H1 (cell line): ENCODE data around the gene NCAPD3. TPM values are rescaled to one million over a fixed set of nuclear protein-coding genes. Genes with fewer than 3 reads are reported as not detected.

Source experiments
- CTCF ChIA-PET: fragments of 300-600 bp; sonication (Branson Sonifier 250); formaldehyde crosslinking; loops from one replicate; lab custom pipeline; 2021; ENCODE audit not compliant: partially characterized antibody; lab: Charles Lee
- POLR2A ChIA-PET: fragments of 300-600 bp; sonication (Branson Sonifier 250); formaldehyde crosslinking; loops from one replicate; lab custom pipeline; 2021; ENCODE audit warnings: inconsistent platforms; ENCODE audit not compliant: partially characterized antibody; lab: Charles Lee
- DNase-seq, 2 experiments: peaks; one replicate each; pipeline versions ENCODE4 v3.0.0 to v3.0.0-alpha.2; 2010 to 2022; ENCODE audit warnings: low spot score in 2 of 2, low read depth in 1 of 2, mixed read lengths in 1 of 2
- FAIRE-seq: peaks from 2 replicates; lab custom pipeline; 2011; peaks lifted over from hg19 to GRCh38; lab: Jason Lieb, UNC
- H2AFZ ChIP-seq: 2 replicates; pipeline ENCODE4 v1.8.1; 2012; ENCODE audit warnings: low read length, inconsistent platforms
- H2AK5ac ChIP-seq: 2 replicates; pipeline ENCODE4 v1.6.1; 2013; ENCODE audit warnings: low read depth, low read length
- H2BK120ac ChIP-seq: replicated peaks from 2 replicates; pipeline ENCODE3; 2013; ENCODE audit warnings: low read depth, low read length, inconsistent platforms
- H2BK12ac ChIP-seq: 2 replicates; pipeline ENCODE4 v1.6.1; 2013; ENCODE audit warnings: low read depth, low read length
- H2BK15ac ChIP-seq: 2 replicates; pipeline ENCODE4 v1.6.1; 2013; ENCODE audit warnings: low read length
- H2BK20ac ChIP-seq: 2 replicates; pipeline ENCODE4 v1.6.1; 2013; ENCODE audit warnings: low read length
- H2BK5ac ChIP-seq: 2 replicates; pipeline ENCODE4 v1.6.1; 2013; ENCODE audit warnings: low read depth, low read length
- H3K14ac ChIP-seq: 2 replicates; pipeline ENCODE4 v1.6.1; 2013; ENCODE audit warnings: inconsistent platforms; ENCODE audit not compliant: insufficient read length
- H3K18ac ChIP-seq: 2 replicates; pipeline ENCODE4 v1.6.1; 2013; ENCODE audit warnings: low read length; ENCODE audit errors: extremely low read depth
- H3K23ac ChIP-seq: 2 replicates; pipeline ENCODE4 v1.6.1; 2013; ENCODE audit warnings: inconsistent platforms; ENCODE audit not compliant: insufficient read length
- H3K23me2 ChIP-seq: 2 replicates; pipeline ENCODE4 v1.6.1; 2013; ENCODE audit warnings: low read depth, low read length
- H3K27ac ChIP-seq: 2 replicates; pipeline ENCODE4 v1.6.1; 2011; ENCODE audit warnings: low read depth, low read length, inconsistent platforms
- H3K27me3 ChIP-seq, 4 experiments: replicated peaks in 1 of 4; 1 replicate in 1 of 4; 2 replicates in 3 of 4; pipeline versions ENCODE4 v1.6.1 to v1.8.1; 2011 to 2013; ENCODE audit warnings: low read length in 3 of 4, mild to moderate bottlenecking in 3 of 4, inconsistent platforms in 2 of 4, mixed read lengths in 2 of 4, moderate library complexity in 1 of 4; ENCODE audit not compliant: control insufficient read depth in 3 of 4, insufficient read depth in 3 of 4; ENCODE audit errors: extremely low read depth in 1 of 4
- H3K36me3 ChIP-seq, 4 experiments: 2 replicates each; pipeline versions ENCODE4 v1.6.1 to v1.8.1; 2011 to 2013; ENCODE audit warnings: mild to moderate bottlenecking in 4 of 4, low read length in 3 of 4, moderate library complexity in 2 of 4, control low read depth in 1 of 4, inconsistent platforms in 1 of 4; ENCODE audit not compliant: insufficient read depth in 4 of 4, control insufficient read depth in 2 of 4
- H3K4ac ChIP-seq: replicated peaks from 2 replicates; pipeline ENCODE3; 2013; ENCODE audit warnings: low read length, low read depth, mixed read lengths, inconsistent platforms; ENCODE audit not compliant: insufficient read length
- H3K4me1 ChIP-seq, 4 experiments: replicated peaks in 1 of 4; 1 replicate in 1 of 4; 2 replicates in 3 of 4; pipeline versions ENCODE4 v1.6.1 to v1.8.1; 2011 to 2013; ENCODE audit warnings: low read length in 3 of 4, inconsistent platforms in 2 of 4, mixed read lengths in 1 of 4; ENCODE audit not compliant: insufficient read depth in 4 of 4, control insufficient read depth in 3 of 4
- H3K4me2 ChIP-seq, 2 experiments: 2 replicates each; pipeline versions ENCODE4 v1.6.1 to v1.8.1; 2011 to 2013; ENCODE audit warnings: low read depth in 2 of 2, low read length in 2 of 2, control low read depth in 1 of 2, inconsistent platforms in 1 of 2, mild to moderate bottlenecking in 1 of 2; ENCODE audit not compliant: insufficient read depth in 1 of 2
- H3K4me3 ChIP-seq, 4 experiments: fragments of 200-600, 300-600 bp in 1 of 4; sonication (generic), shearing (Covaris generic), sonication (Bioruptor Twin) in 1 of 4; 2 replicates each; pipeline versions ENCODE4 v1.5.1 to v1.8.1; 2011 to 2016; ENCODE audit warnings: low read length in 4 of 4, low read depth in 3 of 4, control low read depth in 2 of 4, inconsistent platforms in 2 of 4, mild to moderate bottlenecking in 2 of 4, mixed read lengths in 1 of 4, moderate library complexity in 1 of 4; ENCODE audit not compliant: insufficient read depth in 2 of 4; ENCODE audit errors: extremely low read depth in 1 of 4
- H3K56ac ChIP-seq: replicated peaks from 2 replicates; pipeline ENCODE3; 2013; ENCODE audit warnings: low read depth, mild to moderate bottlenecking, mixed read lengths, low read length, inconsistent platforms; ENCODE audit not compliant: insufficient read length
- H3K79me1 ChIP-seq: 2 replicates; pipeline ENCODE4 v1.6.1; 2013; ENCODE audit warnings: low read depth, low read length, control low read depth
- H3K79me2 ChIP-seq, 2 experiments: 2 replicates each; pipeline versions ENCODE4 v1.6.1 to v1.8.1; 2012 to 2013; ENCODE audit warnings: low read length in 2 of 2, mild to moderate bottlenecking in 2 of 2, inconsistent platforms in 1 of 2; ENCODE audit not compliant: insufficient read depth in 2 of 2, control insufficient read depth in 1 of 2
- H3K9ac ChIP-seq, 4 experiments: replicated peaks in 1 of 4; 1 replicate in 1 of 4; 2 replicates in 3 of 4; pipeline versions ENCODE4 v1.6.1 to v1.8.1; 2011 to 2013; ENCODE audit warnings: low read depth in 3 of 4, low read length in 3 of 4, control low read depth in 2 of 4, mild to moderate bottlenecking in 2 of 4, moderate library complexity in 2 of 4, inconsistent platforms in 1 of 4; ENCODE audit errors: extremely low read depth in 1 of 4
- H3K9me3 ChIP-seq, 2 experiments: 2 replicates each; pipeline versions ENCODE4 v1.6.1 to v1.8.1; 2012 to 2013; ENCODE audit warnings: mild to moderate bottlenecking in 2 of 2, moderate library complexity in 2 of 2, control low read depth in 1 of 2, inconsistent platforms in 1 of 2, low read depth in 1 of 2, low read length in 1 of 2, mixed read lengths in 1 of 2; ENCODE audit not compliant: insufficient read depth in 2 of 2
- H4K20me1 ChIP-seq, 2 experiments: replicated peaks in 1 of 2; 2 replicates each; pipeline versions ENCODE3 to v1.8.1; 2011 to 2013; ENCODE audit warnings: inconsistent platforms in 2 of 2, low read length in 2 of 2, mild to moderate bottlenecking in 1 of 2; ENCODE audit not compliant: insufficient read depth in 2 of 2, control insufficient read depth in 1 of 2
- H4K5ac ChIP-seq: 2 replicates; pipeline ENCODE4 v1.6.1; 2013; ENCODE audit warnings: low read length, low read depth, mixed read lengths, inconsistent platforms; ENCODE audit not compliant: insufficient read length
- H4K8ac ChIP-seq: 2 replicates; pipeline ENCODE4 v1.8.0; 2013; ENCODE audit warnings: mild to moderate bottlenecking, moderate library complexity, low read length, inconsistent platforms; ENCODE audit not compliant: insufficient read depth; ENCODE audit errors: extremely low read depth
- H4K91ac ChIP-seq: replicated peaks from 2 replicates; pipeline ENCODE3; 2013; ENCODE audit warnings: low read length, mixed read lengths, inconsistent platforms; ENCODE audit not compliant: insufficient read length
- ATF3 ChIP-seq: IDR thresholded peaks from 2 replicates; pipeline ENCODE4 v1.6.1; 2011; ENCODE audit warnings: low read depth, mild to moderate bottlenecking, low read length; ENCODE audit not compliant: insufficient read depth
- BACH1 ChIP-seq: IDR thresholded peaks from 2 replicates; pipeline ENCODE4 v1.6.1; 2012; ENCODE audit warnings: low read length, improper control_type of control experiment
- JUN ChIP-seq: IDR thresholded peaks from 2 replicates; pipeline ENCODE4 v1.6.1; 2011; ENCODE audit warnings: low read depth, mild to moderate bottlenecking, improper control_type of control experiment, low read length
- TAF7 ChIP-seq: optimal IDR thresholded peaks from 2 replicates; pipeline ENCODE3; 2011; ENCODE audit warnings: low read depth, mild to moderate bottlenecking, inconsistent platforms, low read length, moderate library complexity, borderline replicate concordance
- WGBS, 2 experiments: shearing (Covaris generic) in 1 of 2; methylation state at CpG; one replicate each; pipeline versions ENCODE4 v1.1.6 to v1.1.7; 2013 to 2015; ENCODE audit warnings: low lambda C conversion rate in 2 of 2, mixed read lengths in 2 of 2, inconsistent platforms in 1 of 2, low coverage in 1 of 2, missing lambda C conversion rate in 1 of 2; ENCODE audit not compliant: insufficient replicate concordance in 2 of 2, insufficient coverage in 1 of 2, insufficient read length in 1 of 2; ENCODE audit errors: extremely low coverage in 1 of 2, missing lambda C conversion rate in 1 of 2; 5-methylcytosine and 5-hydroxymethylcytosine counted together
- polyA plus RNA-seq, 7 experiments: library from polyadenylated mRNA; depleted of rRNA in 3 of 7; stranded (reverse) in 5 of 7; unstranded in 2 of 7; fragments of >200 nt in 5 of 7; fragments of 200-250 nt in 2 of 7; gene quantifications; 1 replicate in 5 of 7; 2 replicates in 1 of 7; 4 replicates in 1 of 7; pipeline versions ENCODE4 v1.2.1 to v1.2.3, GENCODE V29; 2011 to 2013; ENCODE audit warnings: missing spikeins in 2 of 7, mixed read lengths in 2 of 7
- total RNA-seq: library from RNA; stranded (reverse); fragmentation: NEBNext Ultra II Directional; extraction: Animal tissue kit (Norgen Biotek cat#: 25700); gene quantifications from 2 replicates; pipeline ENCODE4 v1.2.1, GENCODE V29; 2021

NCAPD3 gene
- total and polyA plus RNA-seq, 2 of the 8 experiments (the other 6 are each of a cell fraction or from before 2014, with no cell fraction given), result 26.5 to 55.2 TPM

GRCh38 chr11:134246100-134246499 is 22.3 kb upstream of the NCAPD3 start:
- TF ChIP-seq ATF3 (no peak), BACH1 (no peak), JUN (no peak), TAF7 (no peak)
- no peak overlapping the region for H2BK12ac ChIP-seq
- H2AFZ ChIP-seq, result no peak overlapping the region
- H3K36me3 ChIP-seq, result peaks cover 15 to 41% (median 36%) of the 10 kb centered on the region in 4 experiments
- H3K4ac ChIP-seq, result no peak overlapping the region
- no peak overlapping the region for H2BK5ac ChIP-seq
- H4K5ac ChIP-seq, result no peak overlapping the region
- no peak overlapping the region for H4K8ac ChIP-seq
- no peak overlapping the region for H3K4me3 ChIP-seq
- H3K18ac ChIP-seq, result no peak overlapping the region
- 95% methylated on average over 11 of the region's 11 CpGs; no CpG with 5 or more reads in 1 of the 2 experiments for WGBS, 2 experiments
- H2BK20ac ChIP-seq, result no peak overlapping the region
- H3K56ac ChIP-seq, result no peak overlapping the region
- ChIA-PET CTCF (interaction anchor here (1.1 to 3.7 kb wide), 3 partner anchors 12 to 20 kb away, joined by 3 to 23 read pairs (median 23); partner anchors contain the start of genes NCAPD3 and VPS26B), POLR2A (interaction anchor here (2.1 kb wide), 1 partner anchor 8 kb away, joined by 8 read pairs; the partner anchor contains the start of genes ACAD8 and THYN1)
- H3K4me2 ChIP-seq, result no peak overlapping the region
- H2BK15ac ChIP-seq, result no peak overlapping the region
- no peaks in the 10 kb centered on the region for H3K9me3 ChIP-seq
- H3K4me1 ChIP-seq, result no peaks in the 10 kb centered on the region
- no peak for DNase-seq
- H2AK5ac ChIP-seq, result no peak overlapping the region
- H3K9ac ChIP-seq, result no peak overlapping the region
- H4K20me1 ChIP-seq, result no peaks in the 10 kb centered on the region
- H3K14ac ChIP-seq, result no peak overlapping the region
- no peak overlapping the region for H4K91ac ChIP-seq
- no peak for FAIRE-seq
- no peaks in the 10 kb centered on the region for H3K79me1 ChIP-seq
- H3K23me2 ChIP-seq, result no peaks in the 10 kb centered on the region
- H3K23ac ChIP-seq, result no peak overlapping the region
- H3K27me3 ChIP-seq, result no peaks in the 10 kb centered on the region
- no peak overlapping the region for H2BK120ac ChIP-seq
- no peaks in the 10 kb centered on the region for H3K79me2 ChIP-seq
- no peak overlapping the region for H3K27ac ChIP-seq
